ENCODE measurements around the gene ANTXR1.
A peak's percentile ranks its signal among the peaks of the same experiment; 100 is the strongest.

Gene ANTXR1

DNA sequence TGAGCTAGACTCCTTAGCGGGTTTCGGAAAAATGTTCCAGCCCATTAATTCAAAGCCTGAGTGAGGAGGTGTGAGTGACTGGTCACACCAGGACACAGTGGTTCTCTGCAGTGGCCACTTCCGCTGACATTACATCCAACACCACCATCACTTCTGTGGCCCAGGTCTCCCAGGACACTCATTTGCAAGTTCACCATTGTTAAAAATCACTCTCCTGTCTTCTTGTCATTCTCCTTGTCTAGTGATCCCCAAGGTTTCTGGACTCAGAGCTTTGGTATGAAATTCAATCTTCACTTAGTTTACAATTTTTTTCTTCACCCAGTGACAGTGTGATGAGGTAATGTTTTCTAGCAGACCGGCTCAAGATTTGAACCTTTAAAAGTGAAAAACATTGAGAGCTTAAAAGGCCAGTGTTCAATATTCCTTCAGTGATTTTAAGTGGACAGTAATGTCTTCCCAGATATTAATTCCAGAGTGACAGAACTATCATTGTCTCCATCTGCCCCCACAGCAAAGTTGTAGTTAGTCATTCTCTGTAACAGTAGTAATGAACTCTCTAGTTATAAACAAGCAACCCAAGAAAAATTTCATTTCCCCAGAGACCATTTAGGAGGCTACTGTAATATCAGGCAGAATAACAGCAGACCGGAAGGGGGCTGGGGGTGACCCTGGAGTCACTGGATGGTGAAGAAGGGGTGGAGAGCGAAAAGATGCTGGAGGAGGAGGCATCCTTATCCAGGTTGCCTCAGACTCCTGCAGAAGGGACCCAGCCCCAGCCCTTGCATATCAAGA is 209.2 kb downstream of the ANTXR1 start:
- H3K4me3 ChIP-seq (replicated peaks in 1 of 2; ENCODE audit: low read depth in 2 of 2, low read length in 2 of 2): no peak overlapping the region
- TF ChIP-seq, protein P1, sequence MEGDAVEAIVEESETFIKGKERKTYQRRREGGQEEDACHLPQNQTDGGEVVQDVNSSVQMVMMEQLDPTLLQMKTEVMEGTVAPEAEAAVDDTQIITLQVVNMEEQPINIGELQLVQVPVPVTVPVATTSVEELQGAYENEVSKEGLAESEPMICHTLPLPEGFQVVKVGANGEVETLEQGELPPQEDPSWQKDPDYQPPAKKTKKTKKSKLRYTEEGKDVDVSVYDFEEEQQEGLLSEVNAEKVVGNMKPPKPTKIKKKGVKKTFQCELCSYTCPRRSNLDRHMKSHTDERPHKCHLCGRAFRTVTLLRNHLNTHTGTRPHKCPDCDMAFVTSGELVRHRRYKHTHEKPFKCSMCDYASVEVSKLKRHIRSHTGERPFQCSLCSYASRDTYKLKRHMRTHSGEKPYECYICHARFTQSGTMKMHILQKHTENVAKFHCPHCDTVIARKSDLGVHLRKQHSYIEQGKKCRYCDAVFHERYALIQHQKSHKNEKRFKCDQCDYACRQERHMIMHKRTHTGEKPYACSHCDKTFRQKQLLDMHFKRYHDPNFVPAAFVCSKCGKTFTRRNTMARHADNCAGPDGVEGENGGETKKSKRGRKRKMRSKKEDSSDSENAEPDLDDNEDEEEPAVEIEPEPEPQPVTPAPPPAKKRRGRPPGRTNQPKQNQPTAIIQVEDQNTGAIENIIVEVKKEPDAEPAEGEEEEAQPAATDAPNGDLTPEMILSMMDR (IDR thresholded peaks at IDR 0.05; ENCODE audit: low read depth, low read length): no peak
- peak; percentile 75 to 81 for DNase-seq (ENCODE audit: low read depth in 2 of 2)

DNA sequence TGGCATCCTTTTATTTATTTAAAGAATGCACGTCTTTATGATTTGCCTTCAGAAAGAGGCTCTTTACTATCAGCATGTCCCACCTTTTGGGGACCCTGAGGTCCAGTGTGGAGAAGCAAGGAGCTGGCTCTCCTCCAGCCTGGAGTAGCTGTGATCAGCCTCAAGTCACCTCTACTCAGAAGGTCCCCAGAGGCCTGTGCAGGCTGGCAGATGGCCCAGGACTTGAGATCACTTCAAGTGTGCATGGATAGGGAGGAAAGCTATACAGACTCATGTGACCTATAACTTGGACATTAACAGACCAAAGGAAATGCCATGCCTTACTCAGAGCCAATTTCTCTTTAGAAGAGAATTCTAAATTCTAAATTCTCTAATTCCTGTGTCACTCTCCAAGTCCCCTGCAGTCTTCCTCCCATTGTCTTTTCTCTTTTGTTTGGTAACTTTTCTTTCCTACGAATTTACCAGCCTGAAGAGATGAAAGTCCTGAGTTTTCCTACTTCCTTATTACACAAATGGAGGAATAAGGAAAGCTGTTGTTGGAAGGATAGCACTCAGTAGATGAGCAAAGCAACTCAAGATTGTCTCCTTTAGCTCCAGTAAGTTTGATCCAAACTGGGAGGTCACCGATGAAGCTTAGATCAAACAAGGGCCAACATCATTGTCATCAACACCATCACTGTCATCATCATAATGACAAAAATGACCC is 210.1 kb downstream of the ANTXR1 start:
- DNase-seq (ENCODE audit: low read depth in 2 of 2): peak; percentile 91 to 93
- no peak overlapping the region for H3K4me3 ChIP-seq (replicated peaks in 1 of 2; ENCODE audit: low read depth in 2 of 2, low read length in 2 of 2)
- TF ChIP-seq, protein P1 (IDR thresholded peaks at IDR 0.05; ENCODE audit: low read depth, low read length): no peak

- DNase-seq (ENCODE audit: low read depth in 2 of 2): no peak
- TF ChIP-seq, protein P1 (IDR thresholded peaks at IDR 0.05; ENCODE audit: low read depth, low read length): no peak
These were observed 211.0 kb downstream of the ANTXR1 start for GRCh38 chr2:69223759-69224511.

GRCh38 chr2:69224512-69224837 is 211.5 kb downstream of the ANTXR1 start:
- TF ChIP-seq, protein P1 (IDR thresholded peaks at IDR 0.05; ENCODE audit: low read depth, low read length): no peak
- H3K4me3 ChIP-seq (replicated peaks in 1 of 2; ENCODE audit: low read depth in 2 of 2, low read length in 2 of 2): no peak overlapping the region
- peak in 1 of 2 donors; percentile 82 for DNase-seq (ENCODE audit: low read depth in 2 of 2)

More at GRCh38 chr2:69223759-69224511, 211.0 kb downstream of the ANTXR1 start:
- no peak overlapping the region for H3K4me3 ChIP-seq (replicated peaks in 1 of 2; ENCODE audit: low read depth in 2 of 2, low read length in 2 of 2)

- no peak overlapping the region for H3K4me3 ChIP-seq (replicated peaks in 1 of 2; ENCODE audit: low read depth in 2 of 2, low read length in 2 of 2)
- TF ChIP-seq, protein P1 (IDR thresholded peaks at IDR 0.05; ENCODE audit: low read depth, low read length): no peak
- peak in 1 of 2 donors; percentile 39 for DNase-seq (ENCODE audit: low read depth in 2 of 2)
These were observed 213.0 kb downstream of the ANTXR1 start for GRCh38 chr2:69225933-69226332.

DNA sequence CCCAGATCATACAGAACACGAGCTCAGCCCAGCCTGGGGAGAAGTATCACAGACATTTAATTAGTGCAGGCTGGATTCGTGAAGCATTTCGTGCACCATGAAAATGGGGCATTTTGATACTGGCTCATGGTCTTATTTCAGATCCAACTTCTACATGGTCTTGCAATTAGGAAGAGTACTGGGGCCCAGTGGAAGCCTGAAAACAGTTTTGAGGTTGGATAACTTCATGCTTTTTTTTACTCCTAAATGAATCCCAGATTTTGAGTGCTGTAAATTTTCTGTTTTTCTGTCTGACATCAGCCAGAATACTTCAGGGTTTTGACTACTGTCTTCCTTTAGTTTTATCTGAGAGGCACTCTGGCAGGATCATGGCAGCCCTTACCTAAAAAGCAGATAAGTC is 213.9 kb downstream of the ANTXR1 start:
- TF ChIP-seq, protein P1 (IDR thresholded peaks at IDR 0.05; ENCODE audit: low read depth, low read length): no peak
- no peak for DNase-seq (ENCODE audit: low read depth in 2 of 2)
- no peak overlapping the region for H3K4me3 ChIP-seq (replicated peaks in 1 of 2; ENCODE audit: low read depth in 2 of 2, low read length in 2 of 2)
